Measurements from ENCODE around the gene ZNF3.
"Not testable (repeated sequence)": the region's sequence is repeated elsewhere in the genome, so short reads cannot be mapped to it uniquely, and the experiment has no call there.

ZNF3 gene

DNA sequence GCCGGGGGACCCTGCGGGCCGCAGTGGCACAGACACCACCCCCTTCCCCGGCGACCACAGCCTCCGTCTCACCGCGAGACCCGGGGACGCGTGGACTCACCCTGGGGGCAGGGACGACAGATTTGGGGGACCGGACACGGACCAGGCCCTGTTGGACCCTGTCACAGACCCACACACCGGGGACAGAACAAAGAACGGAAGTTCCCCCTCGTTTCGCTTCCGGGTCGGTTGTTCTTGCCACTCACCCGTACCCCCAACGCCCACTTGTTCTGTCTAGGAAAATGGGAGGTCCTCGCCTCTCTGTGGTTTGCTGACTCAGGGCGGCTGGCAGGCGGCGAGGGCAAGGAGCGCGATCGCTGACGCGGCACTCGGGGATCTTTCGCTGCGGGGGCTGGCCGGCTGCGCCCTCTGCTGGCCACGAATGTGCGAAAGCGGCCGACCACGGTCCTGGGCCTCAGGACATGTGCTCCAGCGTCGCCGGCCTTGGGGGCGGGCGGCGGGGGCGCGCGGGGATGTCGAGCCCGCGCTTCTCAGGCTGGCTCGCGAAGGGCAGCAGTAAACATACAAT lies at the start of gene ZNF3:
TSS of gene ZNF3 (minus strand) at position 189 of the 568 bp plus-strand sequence. CDS start 4,366 bp downstream, outside the sequence.
- TF ChIP-seq GATA1 (IDR thresholded peaks at IDR 0.05; ENCODE audit: low read depth, low read length) (no peak), POLR2A (IDR thresholded peaks at IDR 0.05; ENCODE audit: low read length) (peak; percentile 86)

GRCh38 chr7:100130608-100131453 lies 49.3 kb upstream of the ZNF3 start:
- TF ChIP-seq GATA1 (IDR thresholded peaks at IDR 0.05; ENCODE audit: low read depth, low read length), result no peak
- TF ChIP-seq POLR2A (IDR thresholded peaks at IDR 0.05; ENCODE audit: low read length), result no peak
- peak; percentile 70 to 85 for DNase-seq

More for the DNA sequence above, at the start of gene ZNF3:
- peak; percentile 100 for DNase-seq

- DNase-seq, result not testable (repeated sequence)
Measured at GRCh38 chr7:100130220-100130607, 48.7 kb upstream of the ZNF3 start.

- TF ChIP-seq GATA1 (IDR thresholded peaks at IDR 0.05; ENCODE audit: low read depth, low read length) (no peak), POLR2A (IDR thresholded peaks at IDR 0.05; ENCODE audit: low read length) (no peak)
- peak in 1 of 2 experiments; percentile 40 for DNase-seq
Measured at GRCh38 chr7:100128637-100128963, 47.1 kb upstream of the ZNF3 start.

DNA sequence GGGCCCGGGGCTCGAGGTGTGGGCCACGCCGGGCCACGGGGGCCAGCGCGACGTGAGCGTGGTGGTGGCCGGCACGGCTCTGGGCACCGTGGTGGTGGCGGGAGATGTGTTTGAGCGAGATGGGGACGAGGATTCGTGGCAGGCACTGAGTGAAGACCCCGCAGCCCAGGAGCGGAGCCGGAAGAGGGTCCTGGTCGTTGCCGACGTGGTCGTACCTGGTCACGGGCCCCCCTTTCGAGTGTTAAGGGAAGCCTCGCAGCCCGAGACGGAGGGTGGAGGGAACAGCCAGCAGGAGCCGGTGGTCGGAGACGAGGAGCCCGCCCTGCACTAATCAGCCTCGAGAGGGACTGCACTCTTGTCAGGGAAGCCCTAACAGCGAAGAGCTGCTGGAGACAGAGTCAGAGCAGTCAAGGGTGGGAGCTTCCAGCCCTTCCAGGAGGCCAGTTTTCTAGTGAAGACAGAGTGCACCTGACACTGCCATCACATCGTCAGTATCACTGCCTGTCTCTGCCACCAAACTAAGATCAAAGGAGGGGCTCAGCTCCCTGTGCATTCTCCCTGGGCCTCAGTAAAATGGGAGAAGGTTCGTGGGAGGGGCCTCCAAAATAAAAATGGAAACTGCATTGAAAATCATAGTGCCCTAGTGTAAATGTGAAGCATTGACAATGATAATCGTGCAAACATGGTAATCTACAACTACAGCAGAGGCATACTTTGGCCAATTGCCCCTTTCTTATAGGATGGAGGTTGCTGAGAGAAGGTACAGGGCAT lies 46.5 kb upstream of the ZNF3 start:
- DNase-seq, result peak; percentile 64 to 65
- TF ChIP-seq POLR2A (IDR thresholded peaks at IDR 0.05; ENCODE audit: low read length) (peak; percentile 29), GATA1 (IDR thresholded peaks at IDR 0.05; ENCODE audit: low read depth, low read length) (no peak)

GRCh38 chr7:100126931-100127865 lies 45.7 kb upstream of the ZNF3 start, which contains the start of gene MBLAC1:
Gene MBLAC1, plus strand, starts transcription at chr7:100126967. Its CDS starts 429 bp downstream, at chr7:100127396.
- peak; percentile 97 to 98 for DNase-seq
- no peak for TF ChIP-seq GATA1 (IDR thresholded peaks at IDR 0.05; ENCODE audit: low read depth, low read length)
- TF ChIP-seq POLR2A (IDR thresholded peaks at IDR 0.05; ENCODE audit: low read length), result peak; percentile 71

DNA sequence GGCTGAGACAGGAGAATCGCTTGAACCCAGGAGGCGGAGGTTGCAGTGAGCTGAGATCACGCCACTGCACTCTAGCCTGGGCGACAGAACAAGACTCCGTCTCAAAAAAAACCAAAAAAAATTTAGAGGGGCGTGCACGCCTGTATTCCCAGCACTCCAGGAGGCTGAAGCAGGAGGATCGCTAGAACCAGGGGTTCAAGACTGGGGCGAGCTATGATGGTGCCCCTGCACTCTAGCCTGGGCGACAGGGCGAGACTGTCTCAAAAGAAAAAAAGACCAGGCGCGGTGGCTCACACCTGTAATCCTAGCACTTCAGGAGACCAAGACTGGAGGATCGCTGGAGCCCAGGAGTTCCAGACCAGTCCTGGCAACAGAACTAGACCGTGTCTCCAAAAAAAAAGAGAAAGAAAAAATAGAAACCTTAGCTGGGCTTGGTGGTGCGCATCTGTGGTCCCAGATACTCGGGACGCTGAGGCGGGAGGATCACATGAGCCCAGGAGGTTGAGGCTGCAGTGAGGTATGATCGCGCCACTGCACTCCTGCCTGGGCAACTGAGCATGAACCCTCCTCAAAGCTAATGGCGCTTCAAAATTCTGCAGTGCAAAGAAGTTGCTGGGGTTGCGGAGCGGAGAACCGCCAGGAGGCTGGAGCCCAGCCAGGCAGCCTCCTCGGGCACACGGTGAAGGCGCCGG lies 44.9 kb upstream of the ZNF3 start:
- TF ChIP-seq GATA1 (IDR thresholded peaks at IDR 0.05; ENCODE audit: low read depth, low read length), result no peak
- peak; percentile 79 for TF ChIP-seq POLR2A (IDR thresholded peaks at IDR 0.05; ENCODE audit: low read length)
- DNase-seq, result no peak

DNA sequence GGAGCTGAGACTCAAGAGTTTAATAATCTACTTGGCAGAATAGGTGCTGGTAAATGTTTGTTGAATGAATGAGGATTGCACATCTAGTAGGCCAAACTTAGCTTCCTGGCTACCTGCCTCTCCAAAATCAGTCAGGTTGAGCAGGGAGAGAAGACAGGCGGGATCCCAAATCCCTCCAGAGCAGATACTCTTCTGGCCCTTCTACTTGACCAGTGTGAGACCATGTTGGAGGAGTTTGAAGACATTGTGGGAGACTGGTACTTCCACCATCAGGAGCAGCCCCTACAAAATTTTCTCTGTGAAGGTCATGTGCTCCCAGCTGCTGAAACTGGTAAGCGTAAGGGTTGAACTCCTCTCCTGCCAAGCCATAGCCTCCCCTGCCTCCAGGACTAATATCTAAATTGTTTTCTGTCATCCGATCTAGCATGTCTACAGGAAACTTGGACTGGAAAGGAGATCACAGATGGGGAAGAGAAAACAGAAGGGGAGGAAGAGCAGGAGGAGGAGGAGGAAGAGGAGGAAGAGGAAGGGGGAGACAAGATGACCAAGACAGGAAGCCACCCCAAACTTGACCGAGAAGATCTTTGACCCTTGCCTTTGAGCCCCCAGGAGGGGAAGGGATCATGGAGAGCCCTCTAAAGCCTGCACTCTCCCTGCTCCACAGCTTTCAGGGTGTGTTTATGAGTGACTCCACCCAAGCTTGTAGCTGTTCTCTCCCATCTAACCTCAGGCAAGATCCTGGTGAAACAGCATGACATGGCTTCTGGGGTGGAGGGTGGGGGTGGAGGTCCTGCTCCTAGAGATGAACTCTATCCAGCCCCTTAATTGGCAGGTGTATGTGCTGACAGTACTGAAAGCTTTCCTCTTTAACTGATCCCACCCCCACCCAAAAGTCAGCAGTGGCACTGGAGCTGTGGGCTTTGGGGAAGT lies 43.0 kb upstream of the ZNF3 start:
- peak in 1 of 2 experiments; percentile 58 for DNase-seq
- no peak for TF ChIP-seq GATA1 (IDR thresholded peaks at IDR 0.05; ENCODE audit: low read depth, low read length)
- TF ChIP-seq POLR2A (IDR thresholded peaks at IDR 0.05; ENCODE audit: low read length), result no peak

DNA sequence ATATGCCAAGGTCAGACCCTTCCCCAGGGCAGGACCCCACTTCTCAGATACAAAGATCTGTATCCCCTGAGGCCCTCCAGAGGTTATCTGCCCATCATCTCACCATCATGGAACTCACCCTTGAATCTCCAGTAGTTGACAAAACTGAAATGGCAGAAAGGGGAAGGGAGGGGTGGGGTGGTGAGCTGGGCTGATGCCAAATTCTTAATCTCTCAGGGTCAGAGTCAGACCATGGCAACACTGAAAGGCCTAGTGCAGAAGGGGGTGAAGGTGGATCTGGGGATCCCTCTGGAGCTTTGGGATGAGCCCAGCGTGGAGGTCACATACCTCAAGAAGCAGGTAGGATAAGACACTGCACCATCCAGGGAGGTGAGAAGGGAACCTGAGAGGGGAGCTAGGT lies 41.0 kb upstream of the ZNF3 start:
- TF ChIP-seq POLR2A (IDR thresholded peaks at IDR 0.05; ENCODE audit: low read length), result no peak
- TF ChIP-seq GATA1 (IDR thresholded peaks at IDR 0.05; ENCODE audit: low read depth, low read length), result no peak
- peak; percentile 91 to 92 for DNase-seq

DNA sequence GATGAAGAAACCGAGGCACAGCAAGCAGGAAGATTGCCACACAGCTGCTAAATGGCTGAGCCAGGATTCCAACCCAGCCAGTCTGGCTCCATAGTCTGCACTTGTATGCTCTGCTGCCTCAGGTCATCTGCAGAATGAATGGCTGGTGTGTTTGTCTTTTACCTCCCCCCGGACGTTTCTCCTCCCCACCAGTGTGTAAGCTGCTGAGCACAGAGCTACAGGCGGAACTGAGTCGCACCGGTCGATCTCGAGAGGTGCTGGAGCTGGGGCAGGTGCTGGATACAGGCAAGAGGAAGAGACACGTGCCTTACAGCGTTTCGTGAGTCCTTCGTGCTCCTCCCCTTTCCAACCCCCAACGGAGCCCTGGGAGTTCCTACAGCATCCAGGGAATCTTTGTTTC lies 40.5 kb upstream of the ZNF3 start:
- no peak for TF ChIP-seq POLR2A (IDR thresholded peaks at IDR 0.05; ENCODE audit: low read length)
- TF ChIP-seq GATA1 (IDR thresholded peaks at IDR 0.05; ENCODE audit: low read depth, low read length), result no peak

GRCh38 chr7:100120733-100121036 lies 39.2 kb upstream of the ZNF3 start:
- peak; percentile 57 to 83 for DNase-seq
- TF ChIP-seq GATA1 (IDR thresholded peaks at IDR 0.05; ENCODE audit: low read depth, low read length), result no peak
- TF ChIP-seq POLR2A (IDR thresholded peaks at IDR 0.05; ENCODE audit: low read length), result no peak

More for the DNA sequence above, 40.5 kb upstream of the ZNF3 start:
- peak in 1 of 2 experiments; percentile 55 for DNase-seq
